ENCODE data around the gene ATP2B1.

ATP2B1 gene

GRCh38 chr12:89695830-89696229, 12.8 kb downstream of the ATP2B1 start:
- peak overlapping the region; percentile 8 to 35 for H3K4me3 Mint-ChIP-seq
- no peak for ATAC-seq (replicated peaks)
- H3K36me3 Mint-ChIP-seq (ENCODE audit: insufficient read depth), result peaks cover 9% of the 10 kb centered on the region
- H3K27me3 Mint-ChIP-seq, result no peaks in the 10 kb centered on the region
- H3K4me1 Mint-ChIP-seq (ENCODE audit: low read depth in 2 of 2), result peaks cover 38 to 68% of the 10 kb centered on the region in 2 donors
- no peak for DNase-seq
- no peaks in the 10 kb centered on the region for H3K9me3 Mint-ChIP-seq
- H3K27ac Mint-ChIP-seq, result peak overlapping the region in 1 of 2 donors; percentile 8

DNA sequence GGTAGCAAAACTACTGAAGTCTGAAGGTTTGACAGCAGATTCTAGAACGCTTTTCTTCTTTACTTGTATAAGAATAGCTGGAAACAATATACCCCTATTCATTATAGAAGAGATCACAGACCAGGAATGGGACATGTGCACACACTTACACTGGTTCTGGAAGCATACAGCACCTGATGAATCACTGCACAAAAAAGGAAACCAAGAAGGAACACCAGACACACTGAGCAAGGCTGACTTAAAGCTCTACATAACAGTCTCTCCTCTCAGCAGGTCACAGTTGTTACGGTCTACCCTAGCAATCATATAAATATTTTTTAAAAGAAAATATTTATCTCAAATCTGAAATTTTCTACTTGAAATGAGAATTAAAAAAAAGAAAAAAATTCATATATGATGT, 13.5 kb downstream of the ATP2B1 start:
- H3K27ac Mint-ChIP-seq, result no peak overlapping the region
- DNase-seq, result no peak
- H3K27me3 Mint-ChIP-seq, result no peaks in the 10 kb centered on the region
- peaks cover 13% of the 10 kb centered on the region for H3K36me3 Mint-ChIP-seq (ENCODE audit: insufficient read depth)
- no peak overlapping the region for H3K4me3 Mint-ChIP-seq
- no peak for ATAC-seq (replicated peaks)
- H3K4me1 Mint-ChIP-seq (ENCODE audit: low read depth in 2 of 2), result peaks cover 38 to 65% of the 10 kb centered on the region in 2 donors
- no peaks in the 10 kb centered on the region for H3K9me3 Mint-ChIP-seq

DNA sequence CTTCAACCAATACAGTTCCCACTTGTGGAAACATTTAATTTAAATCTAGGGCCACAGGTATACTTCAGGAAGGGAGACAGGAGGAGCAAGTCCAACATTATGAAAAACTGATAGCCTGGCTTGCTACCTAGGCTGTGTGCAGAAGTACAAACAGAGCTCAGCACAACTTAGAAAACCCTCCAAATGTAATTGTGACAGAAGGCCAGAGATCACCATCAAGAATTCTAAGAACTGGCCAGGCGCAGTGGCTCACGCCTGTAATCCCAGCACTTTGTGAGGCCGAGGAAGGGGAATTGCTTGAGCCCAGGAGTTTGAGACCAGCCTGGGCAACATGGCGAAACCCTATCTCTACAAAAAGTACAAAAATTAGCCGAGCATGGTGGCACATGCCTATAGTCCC, 14.1 kb downstream of the ATP2B1 start:
- H3K27ac Mint-ChIP-seq, result no peak overlapping the region
- peaks cover 40 to 65% of the 10 kb centered on the region in 2 donors for H3K4me1 Mint-ChIP-seq (ENCODE audit: low read depth in 2 of 2)
- H3K36me3 Mint-ChIP-seq (ENCODE audit: insufficient read depth), result peaks cover 13% of the 10 kb centered on the region

DNA sequence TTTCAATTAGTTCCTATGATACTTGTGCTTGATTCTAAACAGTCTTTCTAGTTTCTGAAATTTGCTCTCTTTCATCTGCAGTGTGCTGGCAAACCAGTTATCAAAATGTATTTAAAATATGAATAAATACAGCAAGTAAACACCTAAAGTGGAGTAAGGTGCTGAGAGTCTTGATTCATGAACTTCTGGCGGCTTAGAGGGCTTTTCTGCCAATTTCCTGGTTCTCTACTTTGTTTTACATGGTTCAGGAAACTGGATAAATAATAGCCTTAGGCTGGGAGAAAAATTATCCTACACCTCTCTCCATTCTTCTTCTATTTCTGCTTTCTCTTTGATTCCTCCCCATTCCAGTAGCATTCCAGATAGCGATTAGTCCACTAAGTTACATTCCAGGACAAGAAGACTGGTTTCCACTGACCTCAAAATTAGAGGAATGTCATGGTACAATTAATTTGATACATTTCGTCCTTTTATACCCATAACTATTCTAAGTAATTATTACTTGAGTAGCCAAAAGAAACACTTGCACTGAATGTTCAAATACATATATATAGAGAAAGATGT, 14.9 kb downstream of the ATP2B1 start:
- H3K36me3 Mint-ChIP-seq (ENCODE audit: insufficient read depth), result peaks cover 13% of the 10 kb centered on the region
- DNase-seq, result no peak
- H3K4me3 Mint-ChIP-seq, result peak overlapping the region in 1 of 2 donors; percentile 6
- peaks cover 46 to 69% of the 10 kb centered on the region in 2 donors for H3K4me1 Mint-ChIP-seq (ENCODE audit: low read depth in 2 of 2)
- H3K27me3 Mint-ChIP-seq, result no peaks in the 10 kb centered on the region
- peak overlapping the region in 1 of 2 donors; percentile 36 for H3K27ac Mint-ChIP-seq
- no peak for ATAC-seq (replicated peaks)
- no peaks in the 10 kb centered on the region for H3K9me3 Mint-ChIP-seq

More for the DNA sequence above, 14.1 kb downstream of the ATP2B1 start:
- no peak for ATAC-seq (replicated peaks)
- H3K4me3 Mint-ChIP-seq, result no peak overlapping the region
- no peaks in the 10 kb centered on the region for H3K27me3 Mint-ChIP-seq
- DNase-seq, result no peak
- H3K9me3 Mint-ChIP-seq, result no peaks in the 10 kb centered on the region

- H3K4me3 Mint-ChIP-seq, result no peak overlapping the region
- H3K27ac Mint-ChIP-seq, result no peak overlapping the region
- peaks cover 7% of the 10 kb centered on the region for H3K36me3 Mint-ChIP-seq (ENCODE audit: insufficient read depth)
- DNase-seq (no peak), ATAC-seq (replicated peaks) (no peak)
- H3K4me1 Mint-ChIP-seq (ENCODE audit: low read depth in 2 of 2), result peaks cover 39 to 69% of the 10 kb centered on the region in 2 donors
- no peaks in the 10 kb centered on the region for H3K27me3 Mint-ChIP-seq
- no peaks in the 10 kb centered on the region for H3K9me3 Mint-ChIP-seq
Observed at GRCh38 chr12:89692439-89692838, 16.2 kb downstream of the ATP2B1 start.

- peaks cover 35 to 69% of the 10 kb centered on the region in 2 donors for H3K4me1 Mint-ChIP-seq (ENCODE audit: low read depth in 2 of 2)
- no peak for ATAC-seq (replicated peaks)
- H3K27ac Mint-ChIP-seq, result no peak overlapping the region
- peak overlapping the region in 1 of 2 donors; percentile 38 for H3K4me3 Mint-ChIP-seq
- DNase-seq, result no peak
- no peaks in the 10 kb centered on the region for H3K27me3 Mint-ChIP-seq
- H3K36me3 Mint-ChIP-seq (ENCODE audit: insufficient read depth), result peaks cover 7% of the 10 kb centered on the region
- H3K9me3 Mint-ChIP-seq, result no peaks in the 10 kb centered on the region
Observed at GRCh38 chr12:89691659-89692058, 17.0 kb downstream of the ATP2B1 start.

- Mint-ChIP-seq H3K4me3 (peak overlapping the region; percentile 24 to 31), H3K36me3 (ENCODE audit: insufficient read depth) (peaks cover 7% of the 10 kb centered on the region), H3K27ac (peak overlapping the region in 1 of 2 donors; percentile 32), H3K27me3 (no peaks in the 10 kb centered on the region), H3K4me1 (ENCODE audit: low read depth in 2 of 2) (peaks cover 31 to 70% of the 10 kb centered on the region in 2 donors), H3K9me3 (no peaks in the 10 kb centered on the region)
- DNase-seq (no peak), ATAC-seq (replicated peaks) (no peak)
Observed at GRCh38 chr12:89690925-89691324, 17.7 kb downstream of the ATP2B1 start.

GRCh38 chr12:89689306-89689705, 19.3 kb downstream of the ATP2B1 start:
- peak overlapping the region in 1 of 2 donors; percentile 75 for H3K27ac Mint-ChIP-seq
- H3K4me3 Mint-ChIP-seq, result peak overlapping the region in 1 of 2 donors; percentile 23
- H3K27me3 Mint-ChIP-seq, result no peaks in the 10 kb centered on the region
- ATAC-seq (replicated peaks), result no peak
- peaks cover 17% of the 10 kb centered on the region for H3K36me3 Mint-ChIP-seq (ENCODE audit: insufficient read depth)
- H3K9me3 Mint-ChIP-seq, result no peaks in the 10 kb centered on the region
- DNase-seq, result no peak
- H3K4me1 Mint-ChIP-seq (ENCODE audit: low read depth in 2 of 2), result peaks cover 34 to 74% of the 10 kb centered on the region in 2 donors

- no peak overlapping the region for H3K27ac Mint-ChIP-seq
- no peaks in the 10 kb centered on the region for H3K27me3 Mint-ChIP-seq
- H3K4me1 Mint-ChIP-seq (ENCODE audit: low read depth in 2 of 2), result peaks cover 35 to 69% of the 10 kb centered on the region in 2 donors
- DNase-seq (no peak), ATAC-seq (replicated peaks) (no peak)
- no peak overlapping the region for H3K4me3 Mint-ChIP-seq
- H3K9me3 Mint-ChIP-seq, result no peaks in the 10 kb centered on the region
- H3K36me3 Mint-ChIP-seq (ENCODE audit: insufficient read depth), result peaks cover 23% of the 10 kb centered on the region
Observed at GRCh38 chr12:89686311-89686710, 22.3 kb downstream of the ATP2B1 start.

DNA sequence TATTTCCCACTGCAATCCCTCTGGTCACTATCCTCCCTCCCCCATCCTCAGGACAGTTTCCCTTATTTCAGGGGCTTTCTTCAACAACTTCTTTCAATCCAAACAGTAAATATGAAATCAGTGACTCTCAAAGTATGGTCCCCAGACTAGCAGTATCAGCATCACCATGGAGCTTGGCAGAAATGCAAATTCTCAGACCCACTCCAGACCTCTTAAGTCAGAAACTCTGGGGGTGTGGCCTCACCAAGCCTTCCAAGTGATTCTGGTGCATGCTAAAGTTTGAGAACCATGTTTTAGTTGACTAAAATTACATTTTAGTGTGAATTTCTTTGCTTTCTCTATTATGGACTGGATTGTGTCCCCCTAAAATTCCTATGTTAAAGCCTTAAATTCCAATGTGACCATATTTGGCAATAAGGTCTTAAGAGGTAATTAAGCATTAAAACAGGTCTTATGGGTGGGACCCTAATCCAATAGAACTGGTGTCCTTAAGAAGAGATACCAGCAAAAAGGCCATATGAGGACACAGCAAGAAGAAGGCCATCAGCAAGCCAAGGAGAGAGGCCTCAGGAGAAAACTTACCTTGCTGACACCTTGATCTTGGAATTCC, 23.2 kb downstream of the ATP2B1 start:
- DNase-seq (no peak), ATAC-seq (replicated peaks) (no peak)
- no peak overlapping the region for H3K4me3 Mint-ChIP-seq
- H3K27ac Mint-ChIP-seq, result peak overlapping the region in 1 of 2 donors; percentile 63
- peaks cover 28% of the 10 kb centered on the region for H3K36me3 Mint-ChIP-seq (ENCODE audit: insufficient read depth)
- H3K4me1 Mint-ChIP-seq (ENCODE audit: low read depth in 2 of 2), result peaks cover 33 to 66% of the 10 kb centered on the region in 2 donors
- no peaks in the 10 kb centered on the region for H3K27me3 Mint-ChIP-seq
- H3K9me3 Mint-ChIP-seq, result no peaks in the 10 kb centered on the region

GRCh38 chr12:89684136-89684535, 24.5 kb downstream of the ATP2B1 start:
- DNase-seq, result no peak
- peaks cover 32 to 71% of the 10 kb centered on the region in 2 donors for H3K4me1 Mint-ChIP-seq (ENCODE audit: low read depth in 2 of 2)
- peak overlapping the region in 1 of 2 donors; percentile 3 for H3K27ac Mint-ChIP-seq
- ATAC-seq (replicated peaks), result no peak
- H3K9me3 Mint-ChIP-seq, result no peaks in the 10 kb centered on the region
- H3K27me3 Mint-ChIP-seq, result no peaks in the 10 kb centered on the region
- H3K4me3 Mint-ChIP-seq, result no peak overlapping the region
- H3K36me3 Mint-ChIP-seq (ENCODE audit: insufficient read depth), result peaks cover 28% of the 10 kb centered on the region

- H3K4me1 Mint-ChIP-seq (ENCODE audit: low read depth in 2 of 2), result peaks cover 34 to 71% of the 10 kb centered on the region in 2 donors
- H3K36me3 Mint-ChIP-seq (ENCODE audit: insufficient read depth), result peaks cover 28% of the 10 kb centered on the region
- H3K4me3 Mint-ChIP-seq, result no peak overlapping the region
Observed at GRCh38 chr12:89682284-89682683, 26.4 kb downstream of the ATP2B1 start.

GRCh38 chr12:89680409-89680808, 28.2 kb downstream of the ATP2B1 start:
- no peaks in the 10 kb centered on the region for H3K27me3 Mint-ChIP-seq
- peaks cover 26% of the 10 kb centered on the region for H3K36me3 Mint-ChIP-seq (ENCODE audit: insufficient read depth)
- peaks cover 30 to 58% of the 10 kb centered on the region in 2 donors for H3K4me1 Mint-ChIP-seq (ENCODE audit: low read depth in 2 of 2)
- no peak for ATAC-seq (replicated peaks)
- no peak overlapping the region for H3K27ac Mint-ChIP-seq
- peak overlapping the region in 1 of 2 donors; percentile 3 for H3K4me3 Mint-ChIP-seq
- no peak for DNase-seq
- no peaks in the 10 kb centered on the region for H3K9me3 Mint-ChIP-seq

More at GRCh38 chr12:89682284-89682683, 26.4 kb downstream of the ATP2B1 start:
- Mint-ChIP-seq H3K27ac (no peak overlapping the region), H3K27me3 (no peaks in the 10 kb centered on the region), H3K9me3 (no peaks in the 10 kb centered on the region)
- no peak for ATAC-seq (replicated peaks)
- no peak for DNase-seq

DNA sequence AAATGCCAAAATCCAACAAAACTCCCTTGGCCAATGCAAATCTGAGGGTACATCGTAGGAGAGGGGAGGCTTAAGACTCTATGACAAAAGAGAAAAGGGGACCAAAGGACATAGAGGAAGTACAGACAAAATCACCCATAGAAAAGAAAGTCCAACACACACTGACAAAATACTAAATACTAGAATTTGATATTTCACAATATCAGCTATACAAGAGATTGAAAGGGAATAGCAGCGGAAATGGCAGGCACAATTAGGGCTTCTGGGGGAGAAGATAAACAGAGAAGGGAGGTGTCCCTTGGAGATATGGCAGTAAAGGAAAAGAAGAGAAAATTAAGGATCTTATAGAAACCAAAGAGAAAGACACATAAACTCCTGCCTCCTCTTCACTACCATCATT, 29.0 kb downstream of the ATP2B1 start:
- no peaks in the 10 kb centered on the region for H3K9me3 Mint-ChIP-seq
- peaks cover 27 to 58% of the 10 kb centered on the region in 2 donors for H3K4me1 Mint-ChIP-seq (ENCODE audit: low read depth in 2 of 2)
- no peak overlapping the region for H3K27ac Mint-ChIP-seq
- peaks cover 21% of the 10 kb centered on the region for H3K36me3 Mint-ChIP-seq (ENCODE audit: insufficient read depth)
- DNase-seq, result no peak
- ATAC-seq (replicated peaks), result no peak
- no peak overlapping the region for H3K4me3 Mint-ChIP-seq
- H3K27me3 Mint-ChIP-seq, result no peaks in the 10 kb centered on the region

Data from effector memory CD8-positive, alpha-beta T cell (primary cell).